ENCODE data around the gene TFCP2L1. TPM values are rescaled to one million over a fixed set of nuclear protein-coding genes. Genes with fewer than 3 reads are reported as not detected.

Gene TFCP2L1
- total RNA-seq, 1 experiment from 2014 or later, result 4.3 TPM

GRCh38 chr2:121173806-121174205 lies 111.2 kb downstream of the TFCP2L1 start:
- Mint-ChIP-seq H3K27me3 (ENCODE audit: low read depth) (peaks cover 2% of the 10 kb centered on the region), H3K4me1 (no peaks in the 10 kb centered on the region), H3K27ac (no peak overlapping the region), H3K4me3 (no peak overlapping the region), H3K36me3 (peaks cover 4% of the 10 kb centered on the region), H3K9me3 (peaks cover 18% of the 10 kb centered on the region)
- DNase-seq (ENCODE audit: low spot score), result no peak
- ChIA-PET POLR2A (no interaction called here), CTCF (no interaction called here)
- no peak for ATAC-seq
- TF ChIP-seq GTF2I (CRISPR knock-in tag; conservative IDR thresholded peaks at IDR 0.05) (no peak), CREM (CRISPR knock-in tag; IDR thresholded peaks at IDR 0.05) (no peak), SP1 (CRISPR knock-in tag; conservative IDR thresholded peaks at IDR 0.05) (no peak), ATF6 (CRISPR knock-in tag; IDR thresholded peaks at IDR 0.05) (no peak), TEAD1 (CRISPR knock-in tag; IDR thresholded peaks at IDR 0.05) (no peak), RORB (CRISPR knock-in tag; IDR thresholded peaks at IDR 0.05) (no peak), E2F4 (CRISPR knock-in tag; IDR thresholded peaks at IDR 0.05; ENCODE audit: borderline replicate concordance, low read depth) (no peak), NR2C2 (CRISPR knock-in tag; IDR thresholded peaks at IDR 0.05) (no peak), ZNF219 (CRISPR knock-in tag; IDR thresholded peaks at IDR 0.05; ENCODE audit: borderline replicate concordance) (no peak), ESRRA (CRISPR knock-in tag; IDR thresholded peaks at IDR 0.05; ENCODE audit: borderline replicate concordance) (no peak), ZNF281 (CRISPR knock-in tag; IDR thresholded peaks at IDR 0.05) (no peak), SOX15 (CRISPR knock-in tag; IDR thresholded peaks at IDR 0.05) (no peak), ZBTB43 (CRISPR knock-in tag; IDR thresholded peaks at IDR 0.05) (no peak)
- TF ChIP-seq, protein P1, sequence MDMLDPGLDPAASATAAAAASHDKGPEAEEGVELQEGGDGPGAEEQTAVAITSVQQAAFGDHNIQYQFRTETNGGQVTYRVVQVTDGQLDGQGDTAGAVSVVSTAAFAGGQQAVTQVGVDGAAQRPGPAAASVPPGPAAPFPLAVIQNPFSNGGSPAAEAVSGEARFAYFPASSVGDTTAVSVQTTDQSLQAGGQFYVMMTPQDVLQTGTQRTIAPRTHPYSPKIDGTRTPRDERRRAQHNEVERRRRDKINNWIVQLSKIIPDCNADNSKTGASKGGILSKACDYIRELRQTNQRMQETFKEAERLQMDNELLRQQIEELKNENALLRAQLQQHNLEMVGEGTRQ (CRISPR knock-in tag; IDR thresholded peaks at IDR 0.05), result no peak
- TF ChIP-seq, protein P2, sequence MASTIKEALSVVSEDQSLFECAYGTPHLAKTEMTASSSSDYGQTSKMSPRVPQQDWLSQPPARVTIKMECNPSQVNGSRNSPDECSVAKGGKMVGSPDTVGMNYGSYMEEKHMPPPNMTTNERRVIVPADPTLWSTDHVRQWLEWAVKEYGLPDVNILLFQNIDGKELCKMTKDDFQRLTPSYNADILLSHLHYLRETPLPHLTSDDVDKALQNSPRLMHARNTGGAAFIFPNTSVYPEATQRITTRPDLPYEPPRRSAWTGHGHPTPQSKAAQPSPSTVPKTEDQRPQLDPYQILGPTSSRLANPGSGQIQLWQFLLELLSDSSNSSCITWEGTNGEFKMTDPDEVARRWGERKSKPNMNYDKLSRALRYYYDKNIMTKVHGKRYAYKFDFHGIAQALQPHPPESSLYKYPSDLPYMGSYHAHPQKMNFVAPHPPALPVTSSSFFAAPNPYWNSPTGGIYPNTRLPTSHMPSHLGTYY (CRISPR knock-in tag; IDR thresholded peaks at IDR 0.05), result no peak
- TF ChIP-seq, protein P3, sequence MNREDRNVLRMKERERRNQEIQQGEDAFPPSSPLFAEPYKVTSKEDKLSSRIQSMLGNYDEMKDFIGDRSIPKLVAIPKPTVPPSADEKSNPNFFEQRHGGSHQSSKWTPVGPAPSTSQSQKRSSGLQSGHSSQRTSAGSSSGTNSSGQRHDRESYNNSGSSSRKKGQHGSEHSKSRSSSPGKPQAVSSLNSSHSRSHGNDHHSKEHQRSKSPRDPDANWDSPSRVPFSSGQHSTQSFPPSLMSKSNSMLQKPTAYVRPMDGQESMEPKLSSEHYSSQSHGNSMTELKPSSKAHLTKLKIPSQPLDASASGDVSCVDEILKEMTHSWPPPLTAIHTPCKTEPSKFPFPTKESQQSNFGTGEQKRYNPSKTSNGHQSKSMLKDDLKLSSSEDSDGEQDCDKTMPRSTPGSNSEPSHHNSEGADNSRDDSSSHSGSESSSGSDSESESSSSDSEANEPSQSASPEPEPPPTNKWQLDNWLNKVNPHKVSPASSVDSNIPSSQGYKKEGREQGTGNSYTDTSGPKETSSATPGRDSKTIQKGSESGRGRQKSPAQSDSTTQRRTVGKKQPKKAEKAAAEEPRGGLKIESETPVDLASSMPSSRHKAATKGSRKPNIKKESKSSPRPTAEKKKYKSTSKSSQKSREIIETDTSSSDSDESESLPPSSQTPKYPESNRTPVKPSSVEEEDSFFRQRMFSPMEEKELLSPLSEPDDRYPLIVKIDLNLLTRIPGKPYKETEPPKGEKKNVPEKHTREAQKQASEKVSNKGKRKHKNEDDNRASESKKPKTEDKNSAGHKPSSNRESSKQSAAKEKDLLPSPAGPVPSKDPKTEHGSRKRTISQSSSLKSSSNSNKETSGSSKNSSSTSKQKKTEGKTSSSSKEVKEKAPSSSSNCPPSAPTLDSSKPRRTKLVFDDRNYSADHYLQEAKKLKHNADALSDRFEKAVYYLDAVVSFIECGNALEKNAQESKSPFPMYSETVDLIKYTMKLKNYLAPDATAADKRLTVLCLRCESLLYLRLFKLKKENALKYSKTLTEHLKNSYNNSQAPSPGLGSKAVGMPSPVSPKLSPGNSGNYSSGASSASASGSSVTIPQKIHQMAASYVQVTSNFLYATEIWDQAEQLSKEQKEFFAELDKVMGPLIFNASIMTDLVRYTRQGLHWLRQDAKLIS (CRISPR knock-in tag; IDR thresholded peaks at IDR 0.05; ENCODE audit: borderline replicate concordance), result no peak
- TF ChIP-seq, protein P4, sequence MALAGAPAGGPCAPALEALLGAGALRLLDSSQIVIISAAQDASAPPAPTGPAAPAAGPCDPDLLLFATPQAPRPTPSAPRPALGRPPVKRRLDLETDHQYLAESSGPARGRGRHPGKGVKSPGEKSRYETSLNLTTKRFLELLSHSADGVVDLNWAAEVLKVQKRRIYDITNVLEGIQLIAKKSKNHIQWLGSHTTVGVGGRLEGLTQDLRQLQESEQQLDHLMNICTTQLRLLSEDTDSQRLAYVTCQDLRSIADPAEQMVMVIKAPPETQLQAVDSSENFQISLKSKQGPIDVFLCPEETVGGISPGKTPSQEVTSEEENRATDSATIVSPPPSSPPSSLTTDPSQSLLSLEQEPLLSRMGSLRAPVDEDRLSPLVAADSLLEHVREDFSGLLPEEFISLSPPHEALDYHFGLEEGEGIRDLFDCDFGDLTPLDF (CRISPR knock-in tag; IDR thresholded peaks at IDR 0.05), result no peak
